Esophagus muscularis mucosa (tissue), 4 donors: ENCODE results near the gene ZNF622. TPM values are rescaled to one million over a fixed set of nuclear protein-coding genes. Genes with fewer than 3 reads are reported as not detected.
"Not testable (repeated sequence)": the region's sequence is repeated elsewhere in the genome, so short reads cannot be mapped to it uniquely, and the experiment has no call there.

ENCODE experiments used
- DNase-seq: peaks from one replicate; pipeline ENCODE4 v3.0.0-alpha.2; 2017; ENCODE audit errors: extremely low spot score
- H3K27ac ChIP-seq, 4 donors: fragments of 200-600 bp; sonication (generic); replicated peaks in 1 of 4; 1 replicate in 3 of 4; 2 replicates in 1 of 4; pipeline ENCODE4 v1.5.1; 2016 to 2019; ENCODE audit warnings: mild to moderate bottlenecking in 1 of 4
- H3K27me3 ChIP-seq, 4 donors: fragments of 200-600 bp; sonication (generic); one replicate each; pipeline versions ENCODE4 v1.5.1 to v1.6.0; 2016 to 2019
- H3K36me3 ChIP-seq, 4 donors: fragments of 200-600 bp; sonication (generic); one replicate each; pipeline ENCODE4 v1.5.1; 2016 to 2019
- H3K4me1 ChIP-seq, 4 donors: fragments of 200-600 bp; sonication (generic); one replicate each; pipeline ENCODE4 v1.5.1; 2016 to 2019
- H3K4me3 ChIP-seq, 4 donors: fragments of 200-600 bp; sonication (generic); 1 replicate in 2 of 4; 2 replicates in 2 of 4; pipeline ENCODE4 v1.5.1; 2016 to 2019; ENCODE audit warnings: mild to moderate bottlenecking in 4 of 4, moderate library complexity in 1 of 4
- H3K9me3 ChIP-seq, 4 donors: fragments of 200-600 bp; sonication (generic); 1 replicate in 3 of 4; 2 replicates in 1 of 4; pipeline ENCODE4 v1.5.1; 2016 to 2019
- EP300 ChIP-seq: sonication (generic); formaldehyde crosslinking; IDR thresholded peaks from one replicate; pipeline ENCODE4 v1.6.1; 2017; ENCODE audit warnings: antibody characterized with exemption
- POLR2A ChIP-seq: fragments of 450-650 bp; IDR thresholded peaks from one replicate; pipeline ENCODE4 v1.6.1; 2017; ENCODE audit warnings: antibody characterized with exemption, moderate library complexity, mild to moderate bottlenecking, low read depth
- POLR2AphosphoS5 ChIP-seq, 2 donors: sonication (generic); formaldehyde crosslinking; IDR thresholded peaks; one replicate each; pipeline ENCODE4 v1.6.1; 2017; ENCODE audit warnings: antibody characterized with exemption in 2 of 2
- WGBS: methylation state at CpG from one replicate; pipeline ENCODE4 v1.1.5; 2018; 5-methylcytosine and 5-hydroxymethylcytosine counted together
- intact Hi-C: fragments of 100-400 bp; cut with DNase I; formaldehyde crosslinking; loops from one replicate; pipeline ENCODE4 v1.15.1; 2023
- total RNA-seq, 4 donors: library from RNA; depleted of rRNA; stranded (reverse); fragments of >200 nt; gene quantifications; one replicate each; pipeline versions ENCODE4 v1.1.0 to v1.2.1, GENCODE V29; 2016
- TF ChIP-seq, protein P1 (sequence below), 3 experiments: fragments of 200-600 bp in 2 of 3; fragments of 450-650 bp in 1 of 3; sonication (generic) in 2 of 3; IDR thresholded peaks; one replicate each; pipeline ENCODE4 v1.5.1; 2017 to 2019; ENCODE audit warnings: antibody characterized with exemption in 3 of 3, mild to moderate bottlenecking in 2 of 3, moderate library complexity in 1 of 3

Gene ZNF622
- total RNA-seq, 4 donors from 2014 or later: 25.3 to 31.7 (median 28.4) TPM

DNA sequence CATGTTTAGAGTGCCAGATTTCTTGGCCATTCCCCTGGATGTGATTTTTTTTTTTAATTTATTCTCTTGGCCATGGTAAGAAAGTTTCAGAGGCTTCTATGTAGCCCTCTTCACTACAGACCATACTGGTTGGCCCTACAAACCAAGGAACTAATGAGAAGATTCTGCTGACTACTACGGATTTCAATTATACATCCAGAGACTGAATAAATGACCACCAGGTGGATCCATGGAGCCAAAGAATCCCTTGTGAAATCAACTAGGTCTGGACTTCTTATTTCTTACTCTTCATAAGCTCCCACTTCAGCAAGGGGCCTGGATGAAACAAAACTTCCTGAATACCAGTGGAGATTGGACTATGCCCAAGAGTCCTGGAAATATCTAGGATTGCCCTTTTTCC, 27.6 kb downstream of the ZNF622 start:
- WGBS: 88% methylated on average over 1 of the region's 1 CpG
- Histone ChIP-seq H3K36me3 (no peaks in the 10 kb centered on the region), H3K27ac (no peak overlapping the region), H3K27me3 (peaks cover 0 to 7% (median 0%) of the 10 kb centered on the region in 4 donors), H3K4me1 (no peaks in the 10 kb centered on the region), H3K9me3 (no peaks in the 10 kb centered on the region), H3K4me3 (no peak overlapping the region)
- no peak for DNase-seq
- TF ChIP-seq, protein P1, sequence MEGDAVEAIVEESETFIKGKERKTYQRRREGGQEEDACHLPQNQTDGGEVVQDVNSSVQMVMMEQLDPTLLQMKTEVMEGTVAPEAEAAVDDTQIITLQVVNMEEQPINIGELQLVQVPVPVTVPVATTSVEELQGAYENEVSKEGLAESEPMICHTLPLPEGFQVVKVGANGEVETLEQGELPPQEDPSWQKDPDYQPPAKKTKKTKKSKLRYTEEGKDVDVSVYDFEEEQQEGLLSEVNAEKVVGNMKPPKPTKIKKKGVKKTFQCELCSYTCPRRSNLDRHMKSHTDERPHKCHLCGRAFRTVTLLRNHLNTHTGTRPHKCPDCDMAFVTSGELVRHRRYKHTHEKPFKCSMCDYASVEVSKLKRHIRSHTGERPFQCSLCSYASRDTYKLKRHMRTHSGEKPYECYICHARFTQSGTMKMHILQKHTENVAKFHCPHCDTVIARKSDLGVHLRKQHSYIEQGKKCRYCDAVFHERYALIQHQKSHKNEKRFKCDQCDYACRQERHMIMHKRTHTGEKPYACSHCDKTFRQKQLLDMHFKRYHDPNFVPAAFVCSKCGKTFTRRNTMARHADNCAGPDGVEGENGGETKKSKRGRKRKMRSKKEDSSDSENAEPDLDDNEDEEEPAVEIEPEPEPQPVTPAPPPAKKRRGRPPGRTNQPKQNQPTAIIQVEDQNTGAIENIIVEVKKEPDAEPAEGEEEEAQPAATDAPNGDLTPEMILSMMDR (IDR thresholded peaks at IDR 0.05): no peak
- TF ChIP-seq POLR2A (no peak), EP300 (no peak), POLR2AphosphoS5 (IDR thresholded peaks at IDR 0.05) (no peak)
- intact Hi-C loops: no loop called here

DNA sequence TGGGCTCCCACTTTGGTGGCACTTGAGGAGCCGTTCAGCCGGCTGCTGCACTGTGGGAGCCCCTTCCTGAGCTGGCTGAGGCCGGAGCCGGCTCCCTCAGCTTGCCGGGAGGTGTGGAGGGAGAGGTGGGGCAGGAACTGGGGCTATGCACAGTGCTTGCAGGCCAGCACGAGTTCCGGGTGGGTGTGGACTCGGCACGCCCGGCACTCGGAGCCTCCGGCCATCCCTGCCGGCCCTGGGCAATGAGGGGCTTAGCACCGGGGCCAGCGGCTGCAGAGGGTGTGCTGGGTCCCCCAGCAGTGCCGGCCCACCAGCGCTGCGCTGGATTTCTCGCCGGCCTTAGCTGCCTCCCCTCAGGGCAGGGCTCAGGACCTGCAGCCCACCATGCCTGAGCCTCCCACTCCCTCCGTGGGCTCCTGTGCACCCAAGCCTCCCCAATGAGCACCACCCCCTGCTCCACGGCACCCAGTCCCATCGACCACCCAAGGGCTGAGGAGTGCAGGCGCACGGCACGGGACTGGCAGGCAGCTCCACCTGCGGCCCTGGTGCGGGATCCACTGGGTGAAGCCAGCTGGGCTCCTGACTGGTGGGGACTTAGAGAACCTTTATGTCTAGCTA, 29.4 kb downstream of the ZNF622 start:
- WGBS: 90% methylated on average over 27 of the region's 28 CpGs
- H3K4me1 ChIP-seq, H3K36me3 ChIP-seq, H3K27me3 ChIP-seq, H3K4me3 ChIP-seq, H3K9me3 ChIP-seq, intact Hi-C loops, DNase-seq, H3K27ac ChIP-seq: not testable (repeated sequence)

DNA sequence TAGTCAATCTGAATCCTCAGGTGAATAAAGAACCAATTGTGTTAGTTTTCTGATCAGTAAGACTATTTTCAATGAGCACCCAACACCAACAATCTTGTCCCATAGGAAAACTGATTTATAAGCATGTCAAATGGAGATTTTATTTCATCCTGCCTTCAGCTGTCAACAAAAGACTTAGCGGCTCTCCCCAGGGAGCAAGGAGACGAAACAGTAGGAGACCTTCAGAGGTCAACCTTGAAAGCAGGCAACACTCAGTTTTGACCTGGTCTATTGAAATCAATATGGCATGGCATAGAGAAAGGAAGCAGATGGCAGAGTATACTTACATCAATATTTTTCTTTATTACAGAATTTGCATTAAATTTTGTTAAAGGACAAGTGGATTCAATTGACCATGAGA, 34.1 kb downstream of the ZNF622 start:
- H3K4me1 ChIP-seq: no peaks in the 10 kb centered on the region
- no peak for DNase-seq
- no peaks in the 10 kb centered on the region for H3K36me3 ChIP-seq
- no peaks in the 10 kb centered on the region for H3K9me3 ChIP-seq
- TF ChIP-seq POLR2A (no peak), EP300 (no peak), POLR2AphosphoS5 (IDR thresholded peaks at IDR 0.05) (no peak)
- TF ChIP-seq, protein P1 (IDR thresholded peaks at IDR 0.05): no peak
- H3K27ac ChIP-seq: no peak overlapping the region
- intact Hi-C loops: no loop called here
- H3K27me3 ChIP-seq: peaks cover 0 to 21% (median 0%) of the 10 kb centered on the region in 4 donors
- no peak overlapping the region for H3K4me3 ChIP-seq
- 53% methylated on average over 2 of the region's 2 CpGs for WGBS

DNA sequence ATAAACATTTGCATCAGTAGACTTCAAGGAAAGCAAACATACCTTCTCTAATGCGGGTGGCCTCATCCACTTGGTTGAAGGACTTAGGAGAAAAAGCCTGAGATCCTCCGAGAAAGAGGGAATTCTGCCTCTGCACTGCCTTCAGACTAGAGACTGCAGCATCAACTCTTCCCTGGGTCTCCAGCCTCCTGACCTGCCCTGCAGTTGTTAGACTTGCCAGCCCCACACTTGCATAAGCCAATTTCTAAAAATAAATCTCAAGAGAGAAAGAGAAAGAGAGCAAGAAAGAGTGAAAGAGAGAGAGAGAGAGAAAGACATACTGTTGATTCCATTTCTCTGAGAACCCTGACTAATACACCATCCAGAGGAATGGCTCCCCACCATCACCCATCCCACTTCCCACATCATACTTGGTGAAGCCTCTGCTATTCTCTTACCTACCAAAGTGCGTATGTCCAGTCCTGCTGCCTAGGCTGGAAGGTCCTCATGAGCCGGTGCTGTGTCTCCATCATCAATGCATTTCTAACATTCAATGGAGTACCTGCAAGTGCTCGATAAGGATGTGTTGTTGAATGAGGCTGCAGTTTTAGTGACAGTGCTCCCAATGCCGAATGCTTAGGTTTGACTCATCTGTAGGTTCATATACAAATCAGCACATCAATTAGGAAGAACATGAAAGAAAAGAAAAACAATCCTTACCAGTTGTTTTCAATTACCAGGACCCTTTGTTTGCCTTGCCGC, 35.1 kb downstream of the ZNF622 start:
- intact Hi-C loops: no loop called here
- 89% methylated on average over 7 of the region's 7 CpGs for WGBS
- TF ChIP-seq POLR2A: no peak
- TF ChIP-seq POLR2AphosphoS5 (IDR thresholded peaks at IDR 0.05): no peak
- no peak for TF ChIP-seq EP300
- TF ChIP-seq, protein P1 (IDR thresholded peaks at IDR 0.05): no peak

DNA sequence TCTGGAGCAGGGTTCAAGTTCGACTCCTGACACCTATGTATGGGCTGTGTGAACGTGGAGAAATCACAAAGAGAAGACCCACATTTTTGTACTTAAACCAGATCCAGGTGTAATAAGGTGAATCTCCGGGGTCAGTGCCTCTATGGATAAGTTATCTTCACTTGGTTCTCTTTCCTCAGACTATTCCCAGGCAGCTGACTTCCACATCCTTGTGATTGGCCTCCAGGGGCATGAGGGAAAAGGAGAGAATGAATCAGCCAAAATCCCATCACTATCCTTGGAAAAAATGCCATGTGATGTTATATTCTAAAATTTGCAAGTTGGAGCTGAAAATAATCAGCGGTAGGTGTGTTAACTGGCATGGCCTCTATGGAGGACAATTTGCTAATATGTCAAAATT, 37.2 kb downstream of the ZNF622 start:
- intact Hi-C loops: no loop called here
- no peak overlapping the region for H3K4me3 ChIP-seq
- H3K27me3 ChIP-seq: peaks cover 0 to 13% (median 0%) of the 10 kb centered on the region in 4 donors
- H3K27ac ChIP-seq: no peak overlapping the region
- no peaks in the 10 kb centered on the region for H3K36me3 ChIP-seq
- H3K9me3 ChIP-seq: no peaks in the 10 kb centered on the region
- TF ChIP-seq POLR2A: no peak
- TF ChIP-seq, protein P1 (IDR thresholded peaks at IDR 0.05): no peak
- TF ChIP-seq POLR2AphosphoS5 (IDR thresholded peaks at IDR 0.05): no peak
- 84% methylated on average over 4 of the region's 4 CpGs for WGBS
- no peaks in the 10 kb centered on the region for H3K4me1 ChIP-seq
- DNase-seq: no peak

More for the DNA sequence above, 35.1 kb downstream of the ZNF622 start:
- no peak for DNase-seq
- Histone ChIP-seq H3K9me3 (no peaks in the 10 kb centered on the region), H3K4me1 (no peaks in the 10 kb centered on the region), H3K27ac (no peak overlapping the region), H3K27me3 (peaks cover 0 to 13% (median 0%) of the 10 kb centered on the region in 4 donors), H3K36me3 (no peaks in the 10 kb centered on the region), H3K4me3 (no peak overlapping the region)
